SH-SY5Y (cell line): ENCODE results near the gene LHFPL3.

Experiments used
- GATA2 ChIP-seq: IDR thresholded peaks from 2 replicates; pipeline ENCODE4 v1.6.1; 2011; ENCODE audit warnings: mild to moderate bottlenecking, low read depth, low read length
- GATA3 ChIP-seq: IDR thresholded peaks from 2 replicates; pipeline ENCODE4 v1.6.1; 2011; ENCODE audit warnings: low read depth, mild to moderate bottlenecking, low read length, moderate library complexity

Gene LHFPL3

DNA sequence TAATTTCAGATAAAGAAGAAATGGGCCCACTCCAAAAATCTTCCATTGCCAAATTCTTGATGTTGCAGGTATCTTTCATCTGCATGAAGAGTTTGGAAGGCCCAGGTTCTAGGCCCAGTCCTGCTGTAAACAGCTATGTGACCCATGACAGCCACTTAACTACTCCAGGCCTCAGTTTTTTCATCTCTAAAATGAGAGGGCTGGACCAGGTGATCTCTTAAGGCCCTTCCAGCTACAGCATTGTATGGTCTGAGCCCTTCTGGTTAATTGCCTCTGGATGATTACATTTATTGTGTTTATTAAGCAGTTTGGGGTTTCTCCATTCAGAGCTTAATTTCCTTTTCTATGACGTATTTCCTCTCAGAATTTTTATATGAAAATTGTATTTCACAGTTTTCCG lies 494.8 kb downstream of the LHFPL3 start:
- no peak for TF ChIP-seq GATA3
- TF ChIP-seq GATA2 = no peak

DNA sequence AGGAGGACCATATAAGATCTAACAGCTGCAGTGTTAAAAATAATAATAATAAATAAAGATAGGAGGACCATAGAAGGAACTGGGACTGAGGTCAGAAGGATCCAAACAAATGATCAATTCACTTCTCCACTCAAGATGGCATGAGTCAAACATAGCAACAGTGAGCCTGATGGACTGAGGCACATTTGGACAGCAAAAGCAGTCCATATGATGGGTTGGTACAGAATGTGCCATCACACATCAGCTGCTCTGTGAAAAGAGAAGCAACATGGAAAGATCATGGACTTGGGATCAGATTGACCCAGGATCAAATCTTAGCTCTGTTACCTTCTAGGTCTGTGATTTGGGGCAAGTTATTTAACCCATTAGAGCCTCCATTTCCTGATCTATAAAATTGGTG lies 496.7 kb downstream of the LHFPL3 start:
- TF ChIP-seq GATA2 = no peak
- TF ChIP-seq GATA3 = no peak

GRCh38 chr7:104826135-104826534 lies 497.7 kb downstream of the LHFPL3 start:
- TF ChIP-seq GATA3 (no peak), GATA2 (no peak)

DNA sequence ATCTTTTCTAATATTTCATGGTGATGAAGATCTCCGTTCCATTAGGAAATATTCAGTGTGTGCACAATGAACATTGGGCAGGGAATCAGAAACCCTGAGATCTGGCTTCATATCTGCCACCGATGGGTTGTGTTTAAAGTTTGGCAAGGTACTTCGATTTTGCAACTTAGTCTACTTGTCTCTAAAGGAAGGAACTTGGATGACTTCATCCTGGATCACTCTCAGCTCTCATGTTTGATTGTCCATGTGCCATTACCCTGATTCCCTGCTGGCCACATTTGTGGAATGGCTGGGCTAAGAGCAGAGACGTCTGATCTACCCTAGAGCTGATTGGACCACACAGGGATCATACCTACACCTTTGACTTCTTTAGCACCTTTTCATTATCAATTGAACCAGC lies 508.6 kb downstream of the LHFPL3 start:
- TF ChIP-seq GATA3 = no peak
- TF ChIP-seq GATA2 = no peak

DNA sequence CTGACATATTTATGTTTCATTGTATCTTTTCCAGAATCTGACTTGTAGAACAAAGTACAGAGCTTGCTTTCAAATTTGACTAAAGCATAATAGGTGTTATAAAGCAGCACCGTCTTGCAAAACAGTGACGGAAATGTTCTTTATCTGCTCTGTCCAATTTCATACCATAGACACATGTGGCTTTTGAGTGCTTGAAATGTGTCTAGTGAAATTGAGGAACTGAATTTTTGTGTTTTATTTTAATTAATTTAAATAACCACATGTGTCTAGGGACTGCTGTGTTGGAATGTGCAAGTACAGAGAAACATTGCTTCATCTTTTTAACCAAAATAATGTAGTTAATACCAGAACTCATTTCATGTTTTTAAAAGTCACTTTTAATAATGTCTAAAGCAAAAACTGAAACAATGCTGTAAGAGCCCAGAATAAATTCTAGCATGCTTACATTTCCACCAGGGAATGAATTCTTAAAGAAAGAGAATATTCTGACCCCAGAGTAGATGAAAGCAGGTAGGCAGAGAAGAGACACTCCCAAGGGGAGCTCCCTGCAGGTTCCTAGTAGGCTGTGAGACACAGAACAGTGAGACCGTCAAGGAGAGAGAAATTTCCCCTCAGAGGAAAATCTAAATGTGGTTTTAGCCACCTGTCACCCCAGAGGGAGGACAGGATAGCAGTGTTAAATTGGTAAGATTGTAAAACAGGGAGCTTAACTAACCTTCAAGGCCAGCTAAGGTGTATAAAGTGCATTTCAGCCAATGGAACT lies 510.3 kb downstream of the LHFPL3 start:
- TF ChIP-seq GATA3 (no peak), GATA2 (no peak)

DNA sequence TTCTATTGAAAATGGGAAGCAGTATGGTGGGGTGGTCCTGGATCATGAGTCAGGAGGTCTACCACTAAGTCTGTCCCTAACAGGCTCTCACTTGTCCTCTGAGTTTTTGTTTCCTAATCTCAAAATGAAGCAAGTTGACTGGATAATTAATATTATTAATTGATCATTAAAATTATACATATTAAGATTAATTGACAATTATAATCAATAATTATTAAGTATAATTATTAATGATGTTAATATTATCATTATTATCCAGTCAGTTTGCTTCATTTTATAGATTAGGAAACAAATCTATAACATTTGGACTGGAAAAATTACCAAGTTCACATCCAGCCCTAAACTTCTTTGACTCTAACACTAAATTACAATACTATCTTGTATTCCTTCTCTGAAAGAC lies 511.4 kb downstream of the LHFPL3 start:
- TF ChIP-seq GATA2 (no peak), GATA3 (no peak)

DNA sequence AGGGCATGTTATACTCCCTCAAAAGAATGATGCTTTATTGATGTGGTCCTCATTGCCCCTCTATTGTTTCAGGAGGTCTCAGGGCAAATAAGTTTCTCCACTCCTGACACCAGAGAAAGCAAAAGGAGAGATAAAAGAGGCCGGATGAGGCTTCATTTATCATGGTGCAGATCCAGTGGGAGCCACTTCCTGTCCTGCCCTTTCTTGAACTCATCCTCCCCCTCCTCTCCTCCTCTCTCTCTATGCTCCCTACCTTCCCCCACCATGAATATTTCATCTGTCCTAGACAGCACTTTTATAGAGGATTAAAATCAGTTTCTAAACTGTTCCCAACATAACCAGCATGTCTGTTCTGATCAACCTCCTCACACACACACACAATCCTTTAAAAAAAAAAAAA lies 513.4 kb downstream of the LHFPL3 start:
- no peak for TF ChIP-seq GATA3

- TF ChIP-seq GATA2 (no peak), GATA3 (no peak)
These were observed 514.8 kb downstream of the LHFPL3 start for GRCh38 chr7:104843198-104843597.

- no peak for TF ChIP-seq GATA2
- no peak for TF ChIP-seq GATA3
These were observed 517.2 kb downstream of the LHFPL3 start for GRCh38 chr7:104845557-104845956.

DNA sequence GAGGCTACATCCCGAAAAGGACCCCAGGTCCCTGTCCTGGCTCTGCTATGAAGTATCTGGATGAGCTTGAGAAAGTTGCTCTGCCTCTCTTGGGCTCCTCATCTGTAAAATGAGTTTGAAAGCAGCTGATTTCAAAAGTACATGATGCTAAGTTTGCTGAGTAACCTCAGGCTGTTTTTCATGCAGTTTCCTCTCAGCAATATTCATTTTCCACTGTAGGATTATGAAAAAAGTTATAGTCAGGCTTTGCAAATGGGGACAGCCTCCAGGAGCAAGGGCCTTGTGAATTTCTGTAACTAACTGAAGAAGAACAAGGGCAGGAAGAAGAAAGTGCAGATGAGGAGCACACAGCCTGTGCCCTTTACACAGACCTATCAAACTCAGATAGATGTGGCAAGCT lies 518.3 kb downstream of the LHFPL3 start:
- TF ChIP-seq GATA2 (no peak), GATA3 (no peak)

GRCh38 chr7:104848138-104848990 lies 520.0 kb downstream of the LHFPL3 start:
- TF ChIP-seq GATA3 = no peak
- no peak for TF ChIP-seq GATA2

GRCh38 chr7:104850374-104850773 lies 522.0 kb downstream of the LHFPL3 start:
- TF ChIP-seq GATA2 (no peak), GATA3 (no peak)

DNA sequence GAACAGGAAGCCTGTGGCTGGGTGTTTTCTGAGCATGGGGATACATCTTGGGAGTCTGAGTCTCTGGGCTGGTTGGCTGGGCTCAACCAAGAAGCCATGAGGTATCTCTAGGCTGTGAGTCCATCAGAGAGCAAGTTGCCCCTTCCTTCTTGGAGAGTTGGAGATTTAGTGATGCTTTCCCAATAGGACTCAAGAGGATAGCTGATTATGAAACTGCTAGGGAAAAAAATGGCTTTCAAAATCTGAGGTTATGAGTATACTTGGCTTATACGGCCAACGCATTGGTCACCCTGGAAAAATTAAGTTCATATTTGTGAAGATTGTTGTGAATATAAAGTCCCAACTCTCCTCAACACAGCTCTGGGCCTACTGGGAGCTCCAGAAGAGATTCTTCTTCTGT lies 522.9 kb downstream of the LHFPL3 start:
- TF ChIP-seq GATA2 (no peak), GATA3 (no peak)

- TF ChIP-seq GATA3 = no peak
- no peak for TF ChIP-seq GATA2
These were observed 524.0 kb downstream of the LHFPL3 start for GRCh38 chr7:104852386-104852785.

DNA sequence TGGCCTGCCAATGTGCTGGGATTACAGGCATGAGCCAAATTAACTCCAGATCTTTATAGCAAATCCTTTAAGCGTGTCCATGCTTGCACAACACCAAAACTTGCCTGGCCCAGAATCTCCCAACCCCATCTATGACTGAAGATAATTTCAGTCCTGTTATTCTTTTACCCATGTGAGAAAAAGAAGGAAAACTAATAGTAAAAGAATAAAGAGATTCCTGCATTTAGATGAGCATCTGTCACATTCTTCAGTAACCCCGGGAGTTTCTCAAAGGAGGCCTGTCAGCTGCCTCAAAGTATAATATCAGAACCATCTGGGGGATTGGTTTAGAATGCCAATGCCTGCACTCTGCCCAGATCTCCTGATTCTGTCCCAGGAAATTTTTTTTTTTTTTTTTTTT lies 527.5 kb downstream of the LHFPL3 start:
- TF ChIP-seq GATA2 (no peak), GATA3 (no peak)
